ENCODE data around the gene FBLN5. TPM values are rescaled to one million over a fixed set of nuclear protein-coding genes. Genes with fewer than 3 reads are reported as not detected.

FBLN5 gene
- total and polyA plus RNA-seq, 4 experiments from 2014 or later, result 7.9 to 23.7 (median 15.8) TPM

Other genes starting within 250 kb of the FBLN5 start
- gene CATSPERB, start 215.6 kb downstream of the FBLN5 start, total RNA-seq, result 1 to 10 TPM; 6.0 to 6.7 TPM
- 1 to 10 TPM; 1.2 to 1.4 TPM for gene CATSPERB, start 215.6 kb downstream of the FBLN5 start, polyA plus RNA-seq
- gene TC2N, start 80.2 kb downstream of the FBLN5 start, total RNA-seq, result 100 to 1,000 TPM; 320 to 325 TPM
- gene TC2N, start 80.2 kb downstream of the FBLN5 start, polyA plus RNA-seq, result 100 to 1,000 TPM; 234 to 261 TPM
- 10 to 100 TPM; 68.0 to 68.7 TPM for gene TRIP11, start 92.4 kb upstream of the FBLN5 start, total RNA-seq
- 10 to 100 TPM; 24.6 to 77.2 TPM for gene TRIP11, start 92.4 kb upstream of the FBLN5 start, polyA plus RNA-seq
- 10 to 100 TPM; 48.9 to 52.4 TPM for gene ATXN3, start 158.9 kb upstream of the FBLN5 start, total RNA-seq
- gene ATXN3, start 158.9 kb upstream of the FBLN5 start, polyA plus RNA-seq, result 10 to 100 TPM; 12.1 to 19.9 TPM
- gene NDUFB1, start 174.0 kb upstream of the FBLN5 start, total RNA-seq, result 10 to 100 TPM; 94.6 to 96.0 TPM
- 100 to 1,000 TPM; 292 to 310 TPM for gene NDUFB1, start 174.0 kb upstream of the FBLN5 start, polyA plus RNA-seq
- 10 to 100 TPM; 71.2 to 71.9 TPM for gene CPSF2, start 174.3 kb upstream of the FBLN5 start, total RNA-seq
- 10 to 100 TPM; 24.0 to 37.0 TPM for gene CPSF2, start 174.3 kb upstream of the FBLN5 start, polyA plus RNA-seq